Keratinocyte (primary cell): ENCODE data around the gene PPP1R7. TPM values are rescaled to one million over a fixed set of nuclear protein-coding genes. Genes with fewer than 3 reads are reported as not detected.

Source experiments
- DNase-seq: peaks from one replicate; pipeline ENCODE4 v3.0.0-alpha.2; 2011; ENCODE audit warnings: low read depth, missing footprints, low spot score
- FAIRE-seq: peaks from 2 replicates; lab custom pipeline; 2011; peaks lifted over from hg19 to GRCh38; lab: Jason Lieb, UNC
- H2AFZ ChIP-seq: 2 replicates; pipeline ENCODE4 v1.6.0; 2012; ENCODE audit warnings: low read length, control low read depth, inconsistent platforms; ENCODE audit not compliant: control insufficient read depth
- H3K27ac ChIP-seq: 2 replicates; pipeline ENCODE4 v1.5.1; 2011; ENCODE audit warnings: low read length; ENCODE audit not compliant: control insufficient read depth, insufficient read depth
- H3K27me3 ChIP-seq: 3 replicates; pipeline ENCODE4 v1.6.0; 2011; ENCODE audit warnings: low read length; ENCODE audit not compliant: control insufficient read depth, insufficient read depth; ENCODE audit errors: extremely low read depth
- H3K36me3 ChIP-seq, 2 experiments: 2 replicates in 1 of 2; 3 replicates in 1 of 2; pipeline ENCODE4 v1.5.1; 2011; ENCODE audit warnings: low read length in 2 of 2, mild to moderate bottlenecking in 1 of 2; ENCODE audit not compliant: control insufficient read depth in 2 of 2, insufficient read depth in 2 of 2; ENCODE audit errors: extremely low read depth in 1 of 2
- H3K4me1 ChIP-seq: 3 replicates; pipeline ENCODE4 v1.5.1; 2011; ENCODE audit warnings: low read length; ENCODE audit not compliant: control insufficient read depth, insufficient read depth; ENCODE audit errors: extremely low read depth
- H3K4me2 ChIP-seq: 3 replicates; pipeline ENCODE4 v1.6.0; 2011; ENCODE audit warnings: low read depth, low read length; ENCODE audit not compliant: control insufficient read depth, insufficient read depth; ENCODE audit errors: extremely low read depth
- H3K4me3 ChIP-seq, 3 experiments: fragments of 200-600 bp in 1 of 3; sonication (generic) in 1 of 3; 2 replicates in 2 of 3; 3 replicates in 1 of 3; pipeline ENCODE4 v1.5.1; 2011 to 2016; ENCODE audit warnings: low read length in 3 of 3, mild to moderate bottlenecking in 3 of 3, control low read depth in 2 of 3, inconsistent platforms in 1 of 3, low read depth in 1 of 3, mixed read lengths in 1 of 3, mixed run types in 1 of 3, moderate library complexity in 1 of 3; ENCODE audit not compliant: control insufficient read depth in 2 of 3, insufficient read depth in 2 of 3; ENCODE audit errors: extremely low read depth in 1 of 3
- H3K79me2 ChIP-seq: 2 replicates; pipeline ENCODE4 v1.6.0; 2012; ENCODE audit warnings: low read length; ENCODE audit not compliant: control insufficient read depth, insufficient read depth
- H3K9ac ChIP-seq: 3 replicates; pipeline ENCODE4 v1.6.0; 2011; ENCODE audit warnings: low read length; ENCODE audit not compliant: control insufficient read depth, insufficient read depth; ENCODE audit errors: extremely low read depth
- H3K9me1 ChIP-seq: 3 replicates; pipeline ENCODE4 v1.6.0; 2011; ENCODE audit warnings: low read length; ENCODE audit not compliant: control insufficient read depth, insufficient read depth; ENCODE audit errors: extremely low read depth
- H3K9me3 ChIP-seq: 2 replicates; pipeline ENCODE4 v1.5.1; 2012; ENCODE audit warnings: low read depth, low read length; ENCODE audit not compliant: control insufficient read depth
- H4K20me1 ChIP-seq: 3 replicates; pipeline ENCODE4 v1.6.0; 2011; ENCODE audit warnings: low read length; ENCODE audit not compliant: control insufficient read depth, insufficient read depth; ENCODE audit errors: extremely low read depth
- EZH2 ChIP-seq: IDR thresholded peaks from one replicate; pipeline ENCODE4 v1.6.1; 2012; ENCODE audit warnings: inconsistent platforms, mild to moderate bottlenecking, low read length, moderate library complexity
- dilution Hi-C: fragments of 300-500 bp; cut with MboI; formaldehyde crosslinking; loops from one replicate; pipeline ENCODE4 v1.7.0; 2020; ENCODE audit warnings: low sequenced_read_pairs; ENCODE audit not compliant: extremely low pct_ligation_motif_present
- polyA plus RNA-seq, 5 experiments: library from polyadenylated mRNA; depleted of rRNA in 3 of 5; stranded (reverse) in 3 of 5; stranded (forward) in 1 of 5; unstranded in 1 of 5; fragments of >200 nt; gene quantifications; 1 replicate in 1 of 5; 2 replicates in 3 of 5; 3 replicates in 1 of 5; pipeline versions ENCODE4 v1.2.1 to v1.2.3, GENCODE V29; 2011 to 2012; ENCODE audit warnings: missing spikeins in 2 of 5, low read depth in 1 of 5, low replicate concordance in 1 of 5
- TF ChIP-seq, protein P1 (sequence below), 3 experiments: IDR thresholded peaks in 1 of 3; conservative IDR thresholded peaks in 1 of 3; optimal IDR thresholded peaks in 1 of 3; 2 replicates in 2 of 3; 3 replicates in 1 of 3; pipeline versions ENCODE3 to v1.5.1; 2011; ENCODE audit warnings: low read length in 3 of 3, mild to moderate bottlenecking in 3 of 3, moderate library complexity in 2 of 3, control low read depth in 1 of 3, inconsistent platforms in 1 of 3; ENCODE audit not compliant: insufficient read depth in 2 of 3; ENCODE audit errors: extremely low read depth in 1 of 3

PPP1R7 gene
- polyA plus RNA-seq, 1 donor (not counting 4 experiments of a cell fraction or from before 2014, with no cell fraction given), result 84.9 TPM

DNA sequence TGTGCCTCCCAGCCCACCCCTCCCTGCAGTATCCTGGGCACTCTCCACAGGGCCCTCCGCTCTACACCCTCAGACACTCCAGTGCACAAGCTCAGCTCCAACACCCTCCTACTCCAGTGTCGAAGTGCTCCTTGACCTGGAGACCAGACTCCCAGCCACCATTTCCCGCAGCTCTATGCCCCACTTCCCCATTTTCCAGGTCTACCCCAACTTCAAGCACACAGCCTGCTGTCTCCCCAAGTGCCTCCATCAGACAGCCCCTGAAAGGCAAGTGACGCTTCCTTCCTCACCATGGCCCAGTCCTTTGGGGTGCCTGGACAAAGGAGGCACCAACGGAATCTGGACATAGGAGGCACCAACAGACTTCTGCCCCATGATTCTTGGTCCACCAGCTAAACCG lies 8.2 kb upstream of the PPP1R7 start:
- Histone ChIP-seq H3K36me3 (peaks cover 0 to 4% of the 10 kb centered on the region in 2 experiments), H3K9ac (no peak overlapping the region), H3K4me3 (no peak overlapping the region), H3K4me1 (no peaks in the 10 kb centered on the region), H3K79me2 (no peaks in the 10 kb centered on the region), H3K27me3 (no peaks in the 10 kb centered on the region), H3K27ac (no peak overlapping the region), H4K20me1 (no peaks in the 10 kb centered on the region), H3K9me1 (no peaks in the 10 kb centered on the region), H3K4me2 (no peak overlapping the region), H2AFZ (no peak overlapping the region), H3K9me3 (no peaks in the 10 kb centered on the region)
- TF ChIP-seq, protein P1, sequence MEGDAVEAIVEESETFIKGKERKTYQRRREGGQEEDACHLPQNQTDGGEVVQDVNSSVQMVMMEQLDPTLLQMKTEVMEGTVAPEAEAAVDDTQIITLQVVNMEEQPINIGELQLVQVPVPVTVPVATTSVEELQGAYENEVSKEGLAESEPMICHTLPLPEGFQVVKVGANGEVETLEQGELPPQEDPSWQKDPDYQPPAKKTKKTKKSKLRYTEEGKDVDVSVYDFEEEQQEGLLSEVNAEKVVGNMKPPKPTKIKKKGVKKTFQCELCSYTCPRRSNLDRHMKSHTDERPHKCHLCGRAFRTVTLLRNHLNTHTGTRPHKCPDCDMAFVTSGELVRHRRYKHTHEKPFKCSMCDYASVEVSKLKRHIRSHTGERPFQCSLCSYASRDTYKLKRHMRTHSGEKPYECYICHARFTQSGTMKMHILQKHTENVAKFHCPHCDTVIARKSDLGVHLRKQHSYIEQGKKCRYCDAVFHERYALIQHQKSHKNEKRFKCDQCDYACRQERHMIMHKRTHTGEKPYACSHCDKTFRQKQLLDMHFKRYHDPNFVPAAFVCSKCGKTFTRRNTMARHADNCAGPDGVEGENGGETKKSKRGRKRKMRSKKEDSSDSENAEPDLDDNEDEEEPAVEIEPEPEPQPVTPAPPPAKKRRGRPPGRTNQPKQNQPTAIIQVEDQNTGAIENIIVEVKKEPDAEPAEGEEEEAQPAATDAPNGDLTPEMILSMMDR (optimal IDR thresholded peaks at IDR 0.05 in 1 of 3, IDR thresholded peaks at IDR 0.05 in 1 of 3, conservative IDR thresholded peaks at IDR 0.05 in 1 of 3; ENCODE audit: extremely low read depth in 1 of 3, insufficient read depth in 2 of 3, low read length in 3 of 3), result no peak
- no peak for TF ChIP-seq EZH2
- dilution Hi-C loops, result no loop called here
- DNase-seq (no peak), FAIRE-seq (no peak)

DNA sequence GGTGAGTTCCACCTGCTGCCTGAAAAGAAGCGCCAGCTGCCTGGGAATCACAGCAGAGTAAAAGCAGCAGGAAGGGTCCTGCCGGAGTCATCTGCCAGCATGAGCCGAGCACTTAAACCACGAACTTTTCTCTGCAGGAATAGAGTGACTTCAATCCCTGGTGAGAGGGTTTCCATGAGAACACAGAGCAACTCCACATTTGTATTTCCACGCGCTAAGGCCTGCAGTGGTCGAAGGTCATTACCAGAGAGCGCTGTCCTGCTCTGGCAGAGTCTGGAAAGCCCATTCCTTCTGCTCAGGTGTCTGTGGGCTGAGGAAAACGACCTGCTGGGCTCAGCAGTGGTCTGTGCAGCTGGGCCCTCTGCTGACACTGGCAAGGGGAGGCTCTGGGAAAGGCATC lies 7.7 kb upstream of the PPP1R7 start:
- no peak for DNase-seq
- no peak overlapping the region for H3K4me2 ChIP-seq
- H3K4me3 ChIP-seq, result no peak overlapping the region
- H3K36me3 ChIP-seq, result peaks cover 0 to 4% of the 10 kb centered on the region in 2 experiments
- no peak for TF ChIP-seq EZH2
- TF ChIP-seq, protein P1 (optimal IDR thresholded peaks at IDR 0.05 in 1 of 3, IDR thresholded peaks at IDR 0.05 in 1 of 3, conservative IDR thresholded peaks at IDR 0.05 in 1 of 3; ENCODE audit: extremely low read depth in 1 of 3, insufficient read depth in 2 of 3, low read length in 3 of 3), result no peak
- FAIRE-seq, result no peak
- H3K9ac ChIP-seq, result no peak overlapping the region
- H2AFZ ChIP-seq, result no peak overlapping the region
- no peak overlapping the region for H3K27ac ChIP-seq
- dilution Hi-C loops, result no loop called here
- H3K9me1 ChIP-seq, result no peaks in the 10 kb centered on the region
- H4K20me1 ChIP-seq, result no peaks in the 10 kb centered on the region
- H3K27me3 ChIP-seq, result no peaks in the 10 kb centered on the region
- no peaks in the 10 kb centered on the region for H3K9me3 ChIP-seq
- no peaks in the 10 kb centered on the region for H3K4me1 ChIP-seq
- no peaks in the 10 kb centered on the region for H3K79me2 ChIP-seq
